Memory B cell (primary cell): ENCODE measurements around the gene CREBBP.

ENCODE experiments used
- ATAC-seq: fragments of 150-1000 bp; cut with Tn5 transposase; 2 replicates; pipeline ENCODE4 v1.10.0; 2021; ENCODE audit warnings: low read depth, mild to moderate bottlenecking, moderate library complexity
- DNase-seq, 2 donors: peaks; one replicate each; pipeline ENCODE4 v3.0.0; 2022; ENCODE audit warnings: low spot score in 2 of 2
- H3K27ac Mint-ChIP-seq: one replicate; pipeline ENCODE4 v1.8.0; 2022; ENCODE audit warnings: mild to moderate bottlenecking, moderate library complexity, mixed read lengths
- H3K27me3 Mint-ChIP-seq: one replicate; pipeline ENCODE4 v1.8.0; 2022; ENCODE audit warnings: mixed read lengths
- H3K36me3 Mint-ChIP-seq: one replicate; pipeline ENCODE4 v1.8.0; 2022; ENCODE audit warnings: mild to moderate bottlenecking, mixed read lengths
- H3K4me1 Mint-ChIP-seq: one replicate; pipeline ENCODE4 v1.8.0; 2022; ENCODE audit warnings: mixed read lengths
- H3K4me3 Mint-ChIP-seq: one replicate; pipeline ENCODE4 v1.8.0; 2022; ENCODE audit warnings: mild to moderate bottlenecking, moderate library complexity, mixed read lengths
- H3K9me3 Mint-ChIP-seq: one replicate; pipeline ENCODE4 v1.8.0; 2022; ENCODE audit warnings: mixed read lengths

CREBBP gene

DNA sequence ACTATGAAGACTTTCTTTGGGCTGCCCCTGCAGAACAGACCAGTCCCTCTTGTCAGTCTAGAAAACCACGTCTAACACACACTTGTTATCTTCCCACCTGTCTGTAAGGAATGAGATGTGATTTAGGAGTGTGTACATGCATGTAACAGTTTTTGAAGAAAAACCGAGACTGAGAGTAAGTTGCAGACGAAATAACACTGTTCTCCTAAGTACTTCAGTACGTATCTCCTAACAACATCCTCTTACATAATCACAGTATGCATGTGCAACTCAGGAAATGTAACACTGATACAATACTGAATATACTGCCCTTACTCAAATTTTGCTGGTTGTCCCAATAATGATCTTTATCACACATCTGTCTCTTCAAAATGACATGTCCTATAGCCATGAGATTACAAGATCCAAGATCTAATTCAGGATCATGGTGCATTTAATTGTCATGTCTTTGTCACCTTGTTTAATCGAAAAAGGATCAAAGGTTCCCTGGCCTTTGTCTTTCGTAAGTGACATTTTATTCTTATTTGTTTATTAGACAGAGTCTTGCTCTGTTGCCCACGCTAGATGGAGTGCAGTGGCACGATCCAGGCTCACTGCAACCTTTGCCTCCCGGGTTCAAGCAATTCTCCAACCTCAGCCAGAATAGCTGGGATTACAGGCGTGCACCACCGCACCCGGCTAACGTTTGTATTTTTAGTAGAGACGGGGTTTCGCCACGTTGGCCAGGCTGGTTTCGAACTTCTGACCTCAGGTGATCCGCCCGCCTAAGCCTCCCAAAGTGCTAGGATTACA lies 25.6 kb downstream of the CREBBP start:
- H3K27ac Mint-ChIP-seq: peak overlapping the region; percentile 45
- DNase-seq: no peak
- H3K9me3 Mint-ChIP-seq: no peaks in the 10 kb centered on the region
- ATAC-seq: no peak
- H3K27me3 Mint-ChIP-seq: no peaks in the 10 kb centered on the region
- H3K4me1 Mint-ChIP-seq: peaks cover 54% of the 10 kb centered on the region
- H3K4me3 Mint-ChIP-seq: no peak overlapping the region
- peaks cover 2% of the 10 kb centered on the region for H3K36me3 Mint-ChIP-seq

DNA sequence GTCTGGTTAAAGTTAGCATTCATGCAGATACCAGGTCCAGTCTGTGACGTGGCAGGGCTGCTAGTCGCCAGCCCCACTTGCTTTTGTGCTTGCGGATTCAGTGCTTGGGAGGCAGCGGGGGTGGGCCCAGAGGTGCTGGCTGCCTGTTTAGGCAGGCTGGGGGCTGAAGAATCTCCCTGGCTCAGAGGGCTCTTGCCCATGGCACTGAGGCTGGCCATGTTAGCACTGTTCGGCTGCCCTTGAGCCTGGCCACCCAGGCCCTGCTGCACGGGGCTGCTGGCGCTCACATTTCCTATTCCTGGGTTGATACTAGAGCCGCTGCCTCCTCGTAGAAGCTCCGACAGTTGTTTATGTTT lies 30.0 kb downstream of the CREBBP start:
- ATAC-seq (no peak), DNase-seq (no peak)
- peaks cover 15% of the 10 kb centered on the region for H3K36me3 Mint-ChIP-seq
- H3K27me3 Mint-ChIP-seq: no peaks in the 10 kb centered on the region
- H3K9me3 Mint-ChIP-seq: no peaks in the 10 kb centered on the region
- H3K4me1 Mint-ChIP-seq: peaks cover 30% of the 10 kb centered on the region
- H3K27ac Mint-ChIP-seq: no peak overlapping the region
- H3K4me3 Mint-ChIP-seq: no peak overlapping the region

DNA sequence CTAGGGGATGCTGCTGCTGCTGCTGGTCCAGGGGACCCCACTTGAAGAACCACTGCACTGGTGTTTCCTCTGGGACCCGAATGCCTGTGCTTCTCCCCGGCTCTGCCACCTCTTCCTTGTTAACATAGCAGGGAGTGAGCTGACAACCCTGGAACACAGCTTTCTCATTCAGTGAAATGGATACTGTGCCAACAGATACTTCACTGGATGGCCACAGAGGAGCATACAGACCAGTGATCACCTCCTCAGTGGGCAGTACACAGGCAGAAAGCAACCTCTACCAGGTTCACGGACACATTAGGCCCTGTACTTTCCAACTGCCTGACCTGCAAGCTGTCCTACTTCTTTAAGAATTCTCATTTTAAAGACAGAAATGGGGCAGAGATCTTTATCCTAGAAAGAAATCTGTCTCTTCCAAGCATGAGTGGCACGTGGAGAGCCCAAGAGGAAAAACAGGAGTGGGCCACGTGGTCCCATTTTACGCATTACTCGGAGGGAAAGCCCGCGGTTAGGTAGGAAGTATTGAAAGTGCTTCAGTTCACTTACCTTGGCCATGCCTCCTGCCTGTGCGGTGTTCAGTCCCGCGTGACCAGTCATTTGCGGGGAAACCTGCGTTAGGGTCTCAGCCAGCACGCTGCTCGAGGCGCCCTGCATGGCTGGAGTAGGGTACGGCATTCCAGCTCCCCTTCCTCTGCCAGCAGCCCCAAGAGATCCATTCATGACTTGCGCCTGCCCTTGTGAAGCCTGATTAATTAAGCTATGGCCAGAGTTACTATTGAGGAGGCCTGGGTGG lies 30.6 kb downstream of the CREBBP start:
- Mint-ChIP-seq H3K4me3 (no peak overlapping the region), H3K9me3 (no peaks in the 10 kb centered on the region), H3K27ac (no peak overlapping the region), H3K27me3 (no peaks in the 10 kb centered on the region), H3K36me3 (peaks cover 17% of the 10 kb centered on the region), H3K4me1 (peaks cover 30% of the 10 kb centered on the region)
- DNase-seq (no peak), ATAC-seq (no peak)

DNA sequence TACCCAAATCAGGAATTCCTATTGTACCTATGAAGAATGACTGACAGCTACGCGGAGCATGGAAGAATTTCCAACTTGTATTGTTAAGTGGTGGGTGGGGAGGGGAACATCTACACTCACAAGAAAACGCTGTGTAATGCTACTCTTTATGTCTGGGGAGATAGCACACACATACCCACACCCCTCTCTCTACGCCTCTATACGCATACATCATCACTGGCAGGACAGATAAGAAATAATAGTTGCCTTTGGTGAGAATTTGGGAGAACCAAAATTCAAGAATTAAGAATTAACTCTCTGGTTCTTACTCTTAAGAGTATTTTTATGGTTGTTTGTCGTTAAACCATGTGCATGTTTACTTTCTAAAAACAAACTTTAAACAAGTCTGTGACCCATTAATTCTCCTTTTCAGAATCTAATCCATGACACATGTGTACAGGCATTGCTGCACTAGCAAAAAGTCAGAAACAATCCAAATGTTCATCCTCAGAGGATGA lies 33.9 kb downstream of the CREBBP start:
- Mint-ChIP-seq H3K27ac (no peak overlapping the region), H3K36me3 (peaks cover 17% of the 10 kb centered on the region), H3K9me3 (no peaks in the 10 kb centered on the region), H3K27me3 (no peaks in the 10 kb centered on the region), H3K4me3 (no peak overlapping the region), H3K4me1 (peaks cover 17% of the 10 kb centered on the region)
- ATAC-seq (no peak), DNase-seq (no peak)

DNA sequence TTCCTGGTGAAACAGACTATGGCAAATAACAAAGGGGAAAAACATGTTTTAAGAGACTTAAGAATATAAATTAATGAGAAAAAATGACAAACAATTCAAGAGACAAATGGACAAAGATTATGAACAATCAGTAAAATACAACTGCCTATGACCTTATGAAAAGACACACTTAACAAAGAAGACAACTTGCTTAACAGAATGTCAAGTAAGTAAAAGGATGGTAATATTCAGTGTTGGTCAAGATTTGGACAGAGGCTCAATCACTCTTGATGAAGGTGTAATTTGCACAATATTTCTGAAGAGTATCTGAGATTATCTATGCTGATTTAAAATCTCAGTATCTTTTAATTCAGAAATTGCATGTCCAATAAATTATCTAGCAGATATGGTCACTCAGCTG lies 34.4 kb downstream of the CREBBP start:
- Mint-ChIP-seq H3K9me3 (no peaks in the 10 kb centered on the region), H3K4me3 (no peak overlapping the region), H3K36me3 (peaks cover 17% of the 10 kb centered on the region), H3K27me3 (no peaks in the 10 kb centered on the region), H3K4me1 (peaks cover 18% of the 10 kb centered on the region), H3K27ac (no peak overlapping the region)
- DNase-seq (no peak), ATAC-seq (no peak)

DNA sequence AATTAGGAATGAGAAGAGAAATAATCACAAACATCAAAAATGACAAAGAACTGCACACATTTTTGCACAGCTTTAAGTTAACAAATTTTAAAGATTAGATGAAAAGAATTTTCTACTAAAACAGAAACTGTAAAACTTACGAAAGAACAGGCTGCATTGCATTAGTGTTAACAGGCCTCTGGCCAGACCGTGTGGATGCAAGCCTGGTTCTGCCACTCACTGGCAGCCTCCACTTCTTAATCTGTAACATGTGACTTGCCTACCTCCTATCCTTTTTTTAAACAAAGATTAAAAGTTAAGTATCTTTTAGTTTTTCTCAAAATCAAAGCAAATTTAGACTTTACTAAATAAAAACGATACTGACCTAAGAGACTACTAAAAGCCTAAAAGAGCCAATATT lies 37.5 kb downstream of the CREBBP start:
- H3K4me1 Mint-ChIP-seq: peaks cover 25% of the 10 kb centered on the region

DNA sequence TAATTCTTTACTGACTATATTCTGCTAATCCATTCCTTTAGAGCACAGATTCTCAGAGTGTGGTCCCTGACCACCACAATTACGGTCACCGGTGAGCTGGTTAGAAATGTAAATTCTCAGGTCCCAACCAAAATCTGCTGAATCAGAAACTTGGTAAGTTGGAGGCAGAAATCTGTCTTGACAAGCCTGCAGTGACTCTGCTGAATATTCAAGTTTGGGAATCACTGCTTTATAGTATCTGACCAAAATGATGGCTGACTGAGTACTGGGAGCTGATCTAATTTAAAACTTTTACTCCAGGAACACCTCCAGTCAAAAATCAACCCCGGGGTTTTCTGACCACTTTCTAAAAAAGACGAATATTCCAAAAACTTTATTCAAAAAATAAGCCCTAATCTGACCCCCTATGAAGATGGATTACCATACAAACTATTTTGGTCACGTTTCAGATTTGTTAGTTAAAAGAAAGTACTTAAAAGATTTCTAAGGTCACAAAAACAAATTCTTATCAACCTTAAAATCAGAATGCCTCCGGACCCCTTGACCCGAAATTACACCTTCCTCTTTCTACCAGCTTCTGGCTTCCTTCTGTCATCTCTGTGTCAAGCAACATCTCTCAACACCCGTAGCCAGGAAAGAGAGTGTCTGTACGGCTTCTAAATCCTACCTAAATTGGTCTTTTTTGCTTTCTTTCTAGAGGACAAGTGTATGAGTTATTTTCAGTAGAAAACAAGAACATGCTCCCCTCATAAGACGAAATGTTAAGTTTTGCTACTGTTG lies 38.6 kb downstream of the CREBBP start:
- peaks cover 9% of the 10 kb centered on the region for H3K36me3 Mint-ChIP-seq
- no peak overlapping the region for H3K4me3 Mint-ChIP-seq
- no peaks in the 10 kb centered on the region for H3K27me3 Mint-ChIP-seq
- peak overlapping the region; percentile 73 for H3K27ac Mint-ChIP-seq
- H3K9me3 Mint-ChIP-seq: no peaks in the 10 kb centered on the region
- peak; percentile 77 for ATAC-seq
- peaks cover 25% of the 10 kb centered on the region for H3K4me1 Mint-ChIP-seq
- DNase-seq: no peak

More for the DNA sequence above, 37.5 kb downstream of the CREBBP start:
- Mint-ChIP-seq H3K27ac (no peak overlapping the region), H3K36me3 (peaks cover 13% of the 10 kb centered on the region), H3K27me3 (no peaks in the 10 kb centered on the region), H3K9me3 (no peaks in the 10 kb centered on the region), H3K4me3 (no peak overlapping the region)
- ATAC-seq: no peak
- DNase-seq: no peak

DNA sequence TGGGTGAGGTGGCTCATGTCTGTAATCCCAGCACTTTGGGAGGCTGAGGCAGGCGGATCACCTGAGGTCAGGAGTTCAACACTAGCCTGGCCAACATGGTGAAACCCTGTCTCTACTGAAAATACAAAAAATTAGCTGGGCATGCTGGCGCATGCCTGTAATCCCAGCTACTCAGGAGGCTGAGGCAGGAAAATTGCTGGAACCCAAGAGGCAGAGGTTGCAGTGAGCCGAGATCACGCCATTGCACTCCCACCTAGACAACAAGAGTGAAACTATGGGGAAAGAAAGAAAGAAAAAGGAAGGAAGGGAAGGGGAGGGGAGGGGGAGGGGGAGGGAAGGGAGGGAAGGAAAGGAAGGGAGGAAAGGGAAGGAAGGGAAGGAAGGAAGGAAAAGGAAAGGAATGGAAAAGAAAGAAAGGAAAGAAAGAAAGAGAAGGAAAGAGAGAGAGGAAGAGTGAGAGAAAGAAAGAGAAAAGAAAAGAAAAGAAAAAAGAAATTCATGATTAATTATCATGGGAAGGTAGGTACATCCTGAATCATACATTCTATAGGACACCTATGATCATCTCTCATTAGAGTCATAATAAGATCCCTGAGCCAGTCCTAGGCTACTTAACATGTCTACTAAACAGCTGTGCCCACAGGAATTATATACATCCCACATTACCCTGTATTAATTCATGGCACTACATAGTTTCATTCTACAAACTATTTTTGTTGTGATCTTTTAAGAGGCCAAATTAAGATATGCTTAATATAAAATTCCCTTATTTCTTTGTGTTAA lies 40.9 kb downstream of the CREBBP start:
- no peaks in the 10 kb centered on the region for H3K27me3 Mint-ChIP-seq
- peaks cover 17% of the 10 kb centered on the region for H3K4me1 Mint-ChIP-seq
- no peak overlapping the region for H3K4me3 Mint-ChIP-seq
- peak overlapping the region; percentile 55 for H3K27ac Mint-ChIP-seq
- H3K36me3 Mint-ChIP-seq: peaks cover 8% of the 10 kb centered on the region
- no peaks in the 10 kb centered on the region for H3K9me3 Mint-ChIP-seq
- DNase-seq (no peak), ATAC-seq (no peak)

DNA sequence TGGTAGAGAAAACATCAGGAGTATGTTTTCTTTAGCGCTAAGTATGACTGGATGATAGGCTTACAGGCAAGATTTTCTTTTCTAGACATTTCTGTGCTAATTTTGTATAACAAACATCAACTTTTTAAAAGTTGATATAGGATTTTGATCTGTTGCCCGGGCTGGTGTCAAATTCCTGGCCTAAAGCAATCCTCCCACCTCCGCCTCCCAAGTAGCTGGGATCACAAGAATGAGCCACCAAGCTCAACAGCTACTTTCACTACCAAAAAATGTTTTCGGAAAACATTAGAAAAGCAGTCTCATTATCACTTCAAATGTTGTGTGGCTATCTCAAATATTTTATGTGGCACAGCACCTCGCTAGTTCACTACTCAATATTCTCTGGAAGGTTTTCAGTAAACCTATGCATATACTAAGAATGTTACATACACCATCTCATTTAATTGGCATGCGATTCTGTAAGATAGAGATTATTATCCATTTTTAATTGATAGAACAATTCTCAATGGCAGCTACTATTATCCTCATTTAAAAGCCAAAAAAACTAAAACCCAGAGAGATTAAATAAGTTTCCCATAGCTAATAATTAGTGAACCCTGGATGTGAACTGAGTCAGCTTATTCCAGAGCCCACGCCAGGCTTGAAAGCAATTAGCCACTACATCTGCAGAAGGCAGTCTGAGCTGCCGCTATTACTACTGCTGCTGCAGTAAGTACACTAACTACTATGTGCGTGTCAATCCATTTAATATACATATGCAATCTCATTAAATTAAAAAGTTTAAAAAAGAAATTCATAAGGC lies 41.7 kb downstream of the CREBBP start:
- Mint-ChIP-seq H3K9me3 (peaks cover under 1% of the 10 kb centered on the region), H3K27ac (no peak overlapping the region), H3K4me1 (peaks cover 23% of the 10 kb centered on the region), H3K27me3 (no peaks in the 10 kb centered on the region), H3K4me3 (no peak overlapping the region), H3K36me3 (peaks cover 14% of the 10 kb centered on the region)
- no peak for ATAC-seq
- no peak for DNase-seq

DNA sequence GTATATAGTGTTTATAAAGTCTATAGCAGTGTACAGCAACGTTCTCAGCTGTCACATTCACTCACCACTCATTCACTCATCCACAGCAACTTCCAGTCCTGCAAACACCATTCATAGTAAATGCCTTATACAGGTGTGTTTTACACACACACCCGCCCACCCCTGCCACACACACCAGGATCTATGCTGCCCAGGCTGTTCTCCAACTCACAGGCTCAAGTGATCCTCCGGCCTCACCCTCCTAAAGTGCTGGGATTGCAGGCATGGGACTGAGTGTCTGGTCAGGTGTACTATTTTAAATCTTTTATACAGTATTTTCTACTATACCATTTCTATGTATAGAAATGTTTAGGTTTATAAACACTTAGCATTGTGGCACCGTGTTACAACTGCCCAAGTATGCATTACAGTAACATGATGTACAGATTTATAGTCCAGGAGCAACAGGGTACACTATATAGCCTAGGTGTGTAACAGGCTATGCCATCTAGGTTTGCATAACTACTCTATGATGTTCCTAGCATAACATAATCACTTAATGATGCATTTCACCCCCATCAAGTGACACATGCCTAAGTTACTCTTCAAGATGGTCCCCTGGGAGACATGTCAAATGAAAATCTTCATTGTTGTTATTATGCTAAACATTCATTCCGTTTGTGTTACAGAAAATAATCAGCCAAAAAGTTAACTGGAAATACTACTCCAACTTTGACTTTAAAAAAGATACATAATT lies 42.5 kb downstream of the CREBBP start:
- Mint-ChIP-seq H3K27me3 (no peaks in the 10 kb centered on the region), H3K9me3 (peaks cover 6% of the 10 kb centered on the region), H3K36me3 (peaks cover 21% of the 10 kb centered on the region)

DNA sequence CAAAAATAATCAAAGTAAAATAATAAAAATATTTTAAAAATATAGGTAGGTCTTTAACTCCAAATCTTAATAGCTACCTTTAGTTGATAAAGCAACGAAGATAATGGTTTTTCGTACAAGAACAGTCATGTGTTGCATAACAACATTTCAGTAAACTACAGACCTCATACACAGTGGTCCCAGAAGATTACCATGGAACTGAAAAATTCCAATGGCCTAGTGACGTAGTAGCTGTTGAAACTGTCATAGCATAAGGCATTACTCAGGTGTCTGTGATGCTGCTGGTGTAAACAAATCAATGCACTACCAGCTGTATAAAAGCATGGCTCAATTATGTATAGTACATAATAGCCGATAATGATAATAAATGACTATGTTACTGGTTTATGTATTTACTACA lies 43.9 kb downstream of the CREBBP start:
- no peak for ATAC-seq
- Mint-ChIP-seq H3K36me3 (peaks cover 27% of the 10 kb centered on the region), H3K9me3 (peaks cover 6% of the 10 kb centered on the region), H3K27me3 (no peaks in the 10 kb centered on the region), H3K4me3 (no peak overlapping the region), H3K27ac (no peak overlapping the region), H3K4me1 (peaks cover 24% of the 10 kb centered on the region)
- no peak for DNase-seq

More for the DNA sequence above, 42.5 kb downstream of the CREBBP start:
- H3K4me1 Mint-ChIP-seq: peaks cover 28% of the 10 kb centered on the region
- no peak for DNase-seq
- no peak overlapping the region for H3K4me3 Mint-ChIP-seq
- ATAC-seq: no peak
- H3K27ac Mint-ChIP-seq: no peak overlapping the region

DNA sequence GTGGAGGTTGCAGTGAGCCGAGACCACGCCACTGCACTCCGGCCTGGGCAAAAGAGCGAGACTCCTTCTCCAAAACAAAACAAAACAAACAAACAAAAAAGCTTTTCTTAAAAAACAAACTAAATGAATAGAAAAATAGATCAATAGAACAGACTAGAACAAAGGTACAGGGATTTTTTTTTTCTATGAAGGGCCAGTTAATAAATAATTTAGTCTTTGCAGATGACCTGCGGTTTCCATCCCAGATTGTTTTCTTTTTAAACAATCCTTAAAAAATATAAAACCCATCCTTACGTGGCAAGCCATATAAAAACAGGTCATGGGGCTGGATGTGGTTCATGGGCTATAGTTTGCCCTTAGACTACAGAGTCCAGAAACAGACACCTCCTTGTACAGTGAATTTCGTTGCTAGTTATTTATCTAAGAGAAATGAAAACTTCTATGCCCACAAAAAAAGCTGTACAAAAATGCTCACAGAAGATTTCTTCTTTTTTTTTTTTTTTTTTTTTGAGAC lies 45.4 kb downstream of the CREBBP start:
- Mint-ChIP-seq H3K36me3 (peaks cover 30% of the 10 kb centered on the region), H3K27ac (no peak overlapping the region), H3K4me1 (peaks cover 21% of the 10 kb centered on the region), H3K9me3 (peaks cover 6% of the 10 kb centered on the region), H3K27me3 (no peaks in the 10 kb centered on the region), H3K4me3 (no peak overlapping the region)
- DNase-seq: no peak
- ATAC-seq: no peak
